ENCODE measurements around the gene DIAPH2. TPM values are rescaled to one million over a fixed set of nuclear protein-coding genes. Genes with fewer than 3 reads are reported as not detected.

The DIAPH2 gene
- total RNA-seq, 1 donor from 2014 or later: 32.9 TPM

- Histone ChIP-seq H3K27me3 (no peaks in the 10 kb centered on the region), H3K4me1 (no peaks in the 10 kb centered on the region), H3K9me3 (no peaks in the 10 kb centered on the region), H3K4me3 (no peak overlapping the region), H3K27ac (no peak overlapping the region), H3K36me3 (no peaks in the 10 kb centered on the region)
- ATAC-seq (no peak), DNase-seq (no peak)
- no peak for TF ChIP-seq CTCF (IDR thresholded peaks at IDR 0.05)
- intact Hi-C loops (cut with DNase I): no loop called here
Observed at GRCh38 chrX:97210501-97210900, 525.9 kb downstream of the DIAPH2 start.

- intact Hi-C loops (cut with DNase I): no loop called here
- no peaks in the 10 kb centered on the region for H3K27me3 ChIP-seq
- no peaks in the 10 kb centered on the region for H3K36me3 ChIP-seq
- ATAC-seq (no peak), DNase-seq (no peak)
- H3K9me3 ChIP-seq: no peaks in the 10 kb centered on the region
- no peaks in the 10 kb centered on the region for H3K4me1 ChIP-seq
- H3K4me3 ChIP-seq: no peak overlapping the region
- no peak for TF ChIP-seq CTCF (IDR thresholded peaks at IDR 0.05)
- H3K27ac ChIP-seq: no peak overlapping the region
Observed at GRCh38 chrX:97211070-97211469, 526.4 kb downstream of the DIAPH2 start.

- no peaks in the 10 kb centered on the region for H3K4me1 ChIP-seq
- no peak overlapping the region for H3K4me3 ChIP-seq
- no peaks in the 10 kb centered on the region for H3K27me3 ChIP-seq
- DNase-seq: no peak
- no peaks in the 10 kb centered on the region for H3K36me3 ChIP-seq
- TF ChIP-seq CTCF (IDR thresholded peaks at IDR 0.05): no peak
- no peak for ATAC-seq
- H3K9me3 ChIP-seq: no peaks in the 10 kb centered on the region
- intact Hi-C loops (cut with DNase I): no loop called here
- H3K27ac ChIP-seq: no peak overlapping the region
Observed at GRCh38 chrX:97215186-97215585, 530.5 kb downstream of the DIAPH2 start.

- Histone ChIP-seq H3K36me3 (no peaks in the 10 kb centered on the region), H3K27me3 (no peaks in the 10 kb centered on the region), H3K4me3 (no peak overlapping the region), H3K9me3 (no peaks in the 10 kb centered on the region), H3K27ac (no peak overlapping the region), H3K4me1 (no peaks in the 10 kb centered on the region)
- intact Hi-C loops (cut with DNase I): no loop called here
- ATAC-seq: no peak
- TF ChIP-seq CTCF (IDR thresholded peaks at IDR 0.05): no peak
- no peak for DNase-seq
Observed at GRCh38 chrX:97224148-97224547, 539.5 kb downstream of the DIAPH2 start.

- Histone ChIP-seq H3K4me1 (no peaks in the 10 kb centered on the region), H3K36me3 (no peaks in the 10 kb centered on the region), H3K27me3 (no peaks in the 10 kb centered on the region), H3K9me3 (no peaks in the 10 kb centered on the region), H3K27ac (no peak overlapping the region), H3K4me3 (no peak overlapping the region)
- DNase-seq: no peak
- TF ChIP-seq CTCF (IDR thresholded peaks at IDR 0.05): no peak
- intact Hi-C loops (cut with DNase I): no loop called here
- no peak for ATAC-seq
Observed at GRCh38 chrX:97229318-97229717, 544.7 kb downstream of the DIAPH2 start.

GRCh38 chrX:97230948-97231347 is 546.3 kb downstream of the DIAPH2 start:
- DNase-seq: no peak
- no peak for TF ChIP-seq CTCF (IDR thresholded peaks at IDR 0.05)
- H3K27me3 ChIP-seq: no peaks in the 10 kb centered on the region
- no peak for ATAC-seq
- H3K4me3 ChIP-seq: no peak overlapping the region
- intact Hi-C loops (cut with DNase I): no loop called here
- H3K27ac ChIP-seq: no peak overlapping the region
- no peaks in the 10 kb centered on the region for H3K9me3 ChIP-seq
- no peaks in the 10 kb centered on the region for H3K36me3 ChIP-seq
- H3K4me1 ChIP-seq: no peaks in the 10 kb centered on the region
